Lung microvascular endothelial cell (primary cell): ENCODE data around the gene ALDH1A3. TPM values are rescaled to one million over a fixed set of nuclear protein-coding genes. Genes with fewer than 3 reads are reported as not detected.

Experiments
- DNase-seq, 2 donors: peaks; one replicate each; pipeline versions ENCODE4 v3.0.0 to v3.0.0-alpha.2; 2010; ENCODE audit warnings: low read depth in 2 of 2
- total RNA-seq: library from RNA; depleted of rRNA; stranded (reverse); fragments of >200 nt; gene quantifications from 2 replicates; pipeline ENCODE4 v1.2.1, GENCODE V29; 2014

Gene ALDH1A3
- total RNA-seq, 1 donor from 2014 or later = 22.2 TPM

DNA sequence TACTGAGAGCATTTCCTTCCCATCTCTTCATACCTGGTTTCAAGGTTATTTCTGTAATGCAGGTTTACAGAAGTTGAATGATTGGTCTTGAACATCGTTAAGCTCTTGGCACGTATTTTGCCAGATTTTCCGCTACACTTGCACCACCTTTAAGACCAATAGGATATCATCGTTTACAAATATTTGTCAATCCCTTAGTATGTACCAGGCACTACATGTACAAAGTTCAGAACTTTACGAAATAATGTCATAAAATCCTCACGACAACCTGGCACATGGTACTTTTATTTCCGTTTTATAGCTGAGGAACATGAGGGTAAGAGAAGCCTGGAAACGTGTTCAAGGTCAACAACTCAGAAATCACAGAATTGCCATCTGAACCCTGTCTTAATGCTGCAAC lies 45.8 kb downstream of the ALDH1A3 start:
- DNase-seq = no peak

- DNase-seq = no peak
These were observed 46.6 kb downstream of the ALDH1A3 start for GRCh38 chr15:100926258-100926657.

GRCh38 chr15:100926971-100927756 lies 47.5 kb downstream of the ALDH1A3 start:
- no peak for DNase-seq

DNA sequence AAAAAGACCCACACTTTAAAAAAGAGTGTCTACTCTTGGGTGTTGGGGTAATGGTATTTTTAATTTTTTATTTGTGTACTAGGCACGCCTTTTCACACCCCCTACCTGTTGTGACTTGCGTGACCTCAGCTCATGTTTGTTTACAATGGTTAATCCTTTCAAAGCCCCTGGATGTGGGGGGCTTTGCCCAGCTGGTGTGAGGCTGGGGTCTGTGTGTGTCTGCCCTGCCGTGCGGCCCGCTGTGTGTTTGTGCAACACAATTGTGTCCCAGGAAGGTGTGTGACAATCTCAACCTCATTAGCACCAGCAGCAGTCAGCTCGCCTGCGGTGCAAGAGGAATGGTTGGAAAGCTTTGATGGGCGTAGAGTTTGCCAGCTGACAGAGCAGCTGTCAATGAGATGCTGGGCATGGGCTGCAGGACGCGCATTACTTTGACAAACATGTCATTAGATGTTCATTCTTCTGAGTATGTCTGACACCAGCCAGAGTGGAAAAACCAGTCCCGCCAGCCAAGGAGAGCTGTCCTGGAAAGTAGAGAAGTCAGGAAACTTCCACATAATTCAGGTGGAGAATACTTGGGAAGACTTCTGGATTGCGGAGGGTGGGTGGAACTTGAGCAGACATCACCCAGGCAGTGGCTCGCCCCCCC lies 49.1 kb downstream of the ALDH1A3 start:
- DNase-seq = no peak

- DNase-seq = no peak
These were observed 50.0 kb downstream of the ALDH1A3 start for GRCh38 chr15:100929641-100930042.

DNA sequence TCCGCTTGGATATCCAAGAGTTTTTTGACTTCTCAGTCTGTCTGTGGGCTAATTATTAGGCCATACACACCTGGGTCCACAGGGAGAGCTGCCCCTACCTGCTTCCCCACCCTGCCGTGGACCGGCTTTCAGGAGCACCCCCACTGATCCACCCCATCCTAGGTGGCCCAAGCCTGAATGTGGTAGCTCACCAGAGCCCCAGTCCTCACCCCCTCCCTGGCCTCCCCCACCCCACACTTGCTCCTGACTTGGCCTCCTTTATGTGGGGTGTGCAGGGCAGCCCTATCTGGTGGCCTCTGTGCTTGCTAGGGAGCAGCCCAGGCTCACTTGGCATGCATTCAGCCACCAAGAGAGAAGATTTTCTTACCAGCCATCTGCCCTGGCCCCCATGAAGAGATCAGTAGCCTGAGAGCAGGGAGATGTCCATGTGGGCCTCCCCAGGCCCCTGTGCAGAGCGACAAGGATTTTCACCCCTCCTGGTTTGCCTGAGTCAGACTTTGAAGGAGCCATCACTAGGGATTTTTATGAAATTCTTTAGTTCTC lies 50.7 kb downstream of the ALDH1A3 start:
- no peak for DNase-seq

GRCh38 chr15:100931143-100931890 lies 51.7 kb downstream of the ALDH1A3 start:
- DNase-seq = no peak

DNA sequence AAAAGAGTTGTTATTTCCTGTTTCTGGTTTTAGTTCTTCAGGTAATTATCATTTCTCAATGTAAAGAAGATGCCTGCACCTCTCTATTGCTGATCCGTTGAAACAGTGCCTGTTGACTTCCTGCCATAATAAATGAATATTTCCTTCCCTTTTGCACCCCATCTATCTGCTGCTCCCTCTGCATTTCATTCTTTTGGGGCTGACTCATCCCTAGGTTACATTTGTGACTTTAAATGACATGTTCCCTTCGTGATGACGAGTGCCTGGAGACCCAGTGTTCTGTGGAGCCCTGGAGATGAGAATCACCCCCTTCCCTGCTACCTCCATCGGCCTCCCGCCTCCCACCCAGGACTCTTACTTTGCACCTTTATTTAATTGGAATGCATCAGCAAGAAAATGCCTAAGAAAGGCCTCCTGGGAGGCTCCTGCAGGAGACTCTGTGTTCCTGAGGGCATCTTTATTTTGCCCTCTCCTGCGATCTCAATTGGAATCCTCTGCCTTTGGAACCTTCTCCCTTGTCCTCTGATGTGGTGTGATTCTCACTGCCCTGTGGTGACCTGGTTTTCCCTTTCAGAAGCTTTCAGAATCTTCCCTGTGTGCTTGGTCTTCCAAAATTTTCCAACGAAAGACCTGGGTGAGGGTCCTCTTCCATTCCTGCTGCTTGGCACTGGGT lies 53.2 kb downstream of the ALDH1A3 start:
- no peak for DNase-seq

DNA sequence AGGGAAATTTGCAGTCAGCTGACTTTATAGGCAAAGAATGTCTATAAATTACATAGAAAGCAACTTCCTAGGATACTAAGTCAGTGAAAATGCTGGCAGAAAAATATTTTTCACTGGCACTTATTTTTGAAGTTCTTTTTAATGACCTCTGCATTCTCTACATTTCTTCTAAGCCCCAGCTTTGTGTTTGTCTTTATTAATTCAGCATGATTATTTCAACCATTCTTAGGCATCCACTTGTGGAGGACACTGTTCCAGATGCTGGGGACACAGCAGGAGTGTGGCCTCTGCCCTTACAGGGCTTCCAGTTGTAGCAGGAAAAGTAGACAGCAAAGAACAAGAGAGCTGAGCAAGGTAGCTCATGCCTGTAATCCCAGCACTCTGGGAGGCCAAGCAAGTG lies 54.5 kb downstream of the ALDH1A3 start:
- no peak for DNase-seq

DNA sequence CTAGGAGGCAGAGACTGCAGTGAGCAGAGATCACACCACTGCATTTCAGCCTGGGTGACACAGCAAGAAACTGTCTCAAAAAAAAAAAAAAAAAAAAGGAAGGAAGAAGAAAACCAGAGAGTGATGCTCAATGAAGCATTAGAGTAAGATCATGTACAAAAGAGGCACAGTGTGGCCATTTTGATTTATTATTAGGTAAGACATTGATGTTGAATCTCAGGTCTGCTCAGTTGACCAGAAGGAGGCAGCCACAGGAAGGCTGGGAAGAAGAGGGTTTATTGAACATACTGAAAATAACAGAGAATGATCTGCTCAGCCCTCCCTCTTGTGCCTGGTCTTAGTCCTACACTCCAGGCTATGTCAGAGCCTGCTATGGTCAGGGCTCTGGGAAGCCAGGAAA lies 55.1 kb downstream of the ALDH1A3 start:
- DNase-seq = peak in 1 of 2 donors; percentile 21

DNA sequence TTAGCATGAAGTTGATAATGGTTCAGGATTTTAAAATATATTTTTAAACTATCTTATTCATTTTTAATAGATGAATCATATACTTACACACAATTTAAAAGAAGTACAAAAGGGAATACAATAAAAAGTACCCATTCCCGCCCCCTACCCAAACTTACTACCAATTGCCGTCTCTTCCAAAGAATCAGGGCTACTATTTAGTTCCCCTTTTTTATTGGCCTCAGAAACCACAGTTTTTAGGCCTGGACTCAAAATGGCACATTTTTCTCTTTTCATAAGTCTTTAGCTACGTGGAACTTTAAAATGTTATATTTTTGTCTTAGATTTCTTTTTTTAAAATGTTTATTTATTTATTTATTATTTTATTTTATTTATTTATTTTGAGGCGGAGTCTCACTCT lies 57.5 kb downstream of the ALDH1A3 start:
- no peak for DNase-seq

DNA sequence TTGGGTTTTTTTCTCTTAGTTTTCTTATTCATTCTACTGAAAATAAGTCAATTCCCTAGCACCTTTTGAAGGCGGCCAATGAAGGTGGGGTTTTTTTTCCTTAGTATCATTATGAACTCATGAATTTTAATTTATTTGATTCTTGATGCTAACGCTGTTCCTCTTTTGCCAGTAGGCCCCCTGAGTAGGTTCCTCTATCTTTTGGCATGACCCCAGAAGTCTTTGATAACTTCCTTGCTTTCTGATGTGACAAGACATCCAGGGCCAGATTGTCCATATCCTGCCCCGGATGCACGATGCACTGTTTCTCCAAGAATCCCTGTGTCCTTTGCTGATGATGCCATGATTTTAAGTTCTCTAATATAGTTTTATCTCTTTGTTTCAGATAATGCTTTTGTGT lies 60.2 kb downstream of the ALDH1A3 start:
- no peak for DNase-seq

DNA sequence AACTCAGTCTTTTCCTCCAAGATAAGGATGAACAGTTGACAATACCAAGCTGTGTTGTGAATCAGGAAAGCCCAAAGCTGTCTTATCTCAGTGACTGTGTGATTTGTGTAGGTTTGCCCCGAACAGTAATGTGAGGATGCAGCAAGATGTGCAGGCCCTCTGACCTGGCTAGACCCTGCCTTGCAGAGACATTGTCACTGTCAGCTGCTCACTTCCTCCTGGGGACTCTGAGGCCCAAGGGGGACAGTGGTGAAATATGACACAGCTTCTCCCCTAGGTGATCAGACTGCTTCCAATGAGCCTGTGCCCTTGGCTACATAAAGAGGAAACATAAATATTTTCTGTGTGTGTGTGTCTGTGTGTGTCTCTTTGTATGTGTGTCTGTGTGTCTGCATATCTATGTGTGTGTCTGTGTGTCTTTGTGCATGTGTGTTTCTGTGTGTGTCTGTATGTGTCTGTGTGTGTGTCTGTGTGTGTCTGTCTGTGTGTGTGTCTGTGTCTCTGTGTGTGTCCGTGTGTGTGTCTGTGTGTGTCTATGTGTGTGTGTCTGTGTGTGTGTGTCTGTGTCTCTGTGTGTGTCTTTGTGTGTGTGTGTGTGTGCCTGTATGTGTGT lies 61.2 kb downstream of the ALDH1A3 start:
- no peak for DNase-seq

- no peak for DNase-seq
These were observed 61.9 kb downstream of the ALDH1A3 start for GRCh38 chr15:100941536-100941935.

DNA sequence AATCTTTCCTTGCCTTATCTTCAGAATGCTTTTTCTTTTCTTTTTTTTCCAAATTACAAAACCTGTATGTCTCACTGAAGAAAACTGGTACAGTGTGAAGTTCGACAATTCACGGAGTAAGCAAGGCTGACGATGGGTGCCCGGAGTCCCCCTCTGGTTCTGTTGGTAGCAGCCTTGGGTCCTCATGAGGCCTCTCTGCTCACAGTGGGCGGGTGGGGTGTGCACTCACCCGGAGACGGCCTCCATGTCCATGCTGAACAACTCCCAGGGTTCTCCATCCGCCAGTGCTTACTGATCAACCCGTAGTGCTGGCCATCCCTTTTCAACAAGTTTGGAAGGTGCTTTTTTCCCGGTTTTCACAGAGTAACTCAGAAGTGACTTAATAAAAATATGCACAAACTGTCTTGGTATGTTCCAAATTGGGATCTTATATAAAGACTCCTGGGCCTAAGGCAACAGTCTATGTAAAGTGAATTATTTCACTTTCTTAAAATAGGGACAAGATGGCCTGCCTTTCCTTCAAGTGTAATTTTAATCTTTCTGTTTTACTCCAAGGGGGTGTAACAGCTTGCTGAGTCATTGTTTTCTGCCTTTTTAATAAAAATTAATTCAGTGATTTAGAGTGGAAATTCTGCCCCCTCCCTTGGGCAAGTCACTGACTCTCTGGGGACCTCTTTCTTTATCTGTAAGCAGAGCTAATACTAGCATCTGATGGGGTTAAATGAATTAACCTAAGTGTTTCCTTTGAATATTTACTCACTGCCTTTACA lies 63.2 kb downstream of the ALDH1A3 start:
- DNase-seq = no peak

DNA sequence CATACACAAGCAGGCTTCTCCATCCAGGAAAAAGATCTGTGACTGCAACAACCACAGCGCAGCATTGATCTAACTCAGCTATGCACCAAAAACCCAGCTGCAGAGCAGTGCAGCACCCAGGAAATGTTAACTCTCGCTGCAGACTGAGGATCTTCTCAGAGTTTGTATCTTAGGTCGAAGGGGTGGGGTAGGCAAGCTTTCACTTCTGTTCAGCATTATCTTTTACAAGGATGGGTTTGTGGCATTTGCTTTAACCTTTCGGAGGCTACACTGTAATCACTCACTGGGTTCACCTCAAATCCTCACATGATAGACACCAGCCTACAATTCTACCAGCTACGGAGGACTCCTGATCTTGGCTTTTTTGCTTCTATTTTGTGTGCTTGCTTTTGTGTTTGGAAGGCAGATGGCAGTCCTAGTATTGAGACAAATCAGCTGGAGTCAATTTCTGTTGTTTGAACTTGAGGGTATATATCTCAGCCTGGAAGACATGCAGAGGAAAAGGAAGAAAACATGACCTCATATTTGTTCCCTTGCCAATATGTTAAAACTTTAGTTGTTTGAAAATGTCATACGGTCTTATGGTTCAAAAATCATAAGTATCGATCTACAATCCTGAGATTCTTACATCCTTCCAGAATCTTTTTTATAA lies 64.7 kb downstream of the ALDH1A3 start:
- DNase-seq = no peak

DNA sequence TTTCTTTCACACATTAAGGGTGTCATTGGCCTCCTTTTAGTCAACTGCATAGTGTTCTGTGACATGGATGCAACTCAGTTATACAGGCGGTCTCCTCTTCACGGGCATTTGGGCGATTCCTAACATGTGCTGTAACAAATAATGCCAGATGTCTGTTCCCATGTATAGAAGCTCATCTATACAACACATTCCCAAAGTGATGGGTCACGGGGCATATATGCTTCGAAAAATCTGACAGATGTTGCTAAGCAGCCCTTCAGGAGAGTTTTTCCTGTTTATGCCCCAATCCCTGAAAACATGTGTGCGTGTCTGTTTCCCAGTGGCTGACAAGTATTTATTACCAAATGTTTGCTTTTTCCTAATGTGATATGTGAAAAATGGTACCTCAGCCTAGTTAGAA lies 65.4 kb downstream of the ALDH1A3 start:
- DNase-seq = no peak

GRCh38 chr15:100947760-100948429 lies 68.3 kb downstream of the ALDH1A3 start:
- DNase-seq = peak in 1 of 2 donors; percentile 39

DNA sequence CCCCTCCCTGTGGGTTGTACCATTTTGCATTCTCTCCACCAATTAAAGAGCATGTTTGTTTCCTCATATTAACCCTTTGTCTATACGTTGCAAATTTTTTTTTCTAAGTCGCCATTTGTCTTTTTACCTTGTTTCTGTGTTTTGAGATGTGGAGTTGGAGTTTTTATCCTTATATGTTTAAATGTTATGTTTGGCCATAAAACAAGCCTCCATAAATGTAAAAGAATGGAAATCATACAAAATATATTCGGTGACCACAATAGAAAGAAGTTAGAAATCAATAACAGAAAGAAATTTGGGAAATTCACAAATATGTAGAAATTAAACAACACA lies 68.8 kb downstream of the ALDH1A3 start:
- no peak for DNase-seq
